SJSA1 (cell line): ENCODE results near the gene XDH. TPM values are rescaled to one million over a fixed set of nuclear protein-coding genes. Genes with fewer than 3 reads are reported as not detected.

Source experiments
- DNase-seq, 2 experiments: peaks; one replicate each; pipeline ENCODE4 v3.0.0-alpha.2; 2015 to 2020; ENCODE audit warnings: low spot score in 2 of 2, low read depth in 1 of 2
- H3K27ac ChIP-seq: fragments of 250-450 bp; sonication (Bioruptor Pico); 2 replicates; pipeline ENCODE4 v1.5.1; 2020; ENCODE audit warnings: mild to moderate bottlenecking, moderate library complexity
- H3K27me3 ChIP-seq: fragments of 250-450 bp; sonication (Bioruptor Pico); replicated peaks from 2 replicates; pipeline ENCODE4 v1.5.1; 2020; ENCODE audit warnings: mild to moderate bottlenecking, moderate library complexity
- H3K36me3 ChIP-seq: fragments of 250-450 bp; sonication (Bioruptor Pico); 2 replicates; pipeline ENCODE4 v1.5.1; 2020; ENCODE audit warnings: mild to moderate bottlenecking
- H3K4me1 ChIP-seq: fragments of 250-450 bp; sonication (Bioruptor Pico); replicated peaks from 2 replicates; pipeline ENCODE4 v1.6.1; 2021; ENCODE audit warnings: mild to moderate bottlenecking
- H3K4me3 ChIP-seq: fragments of 250-450 bp; sonication (Bioruptor Pico); 2 replicates; pipeline ENCODE4 v1.5.1; 2020; ENCODE audit warnings: mild to moderate bottlenecking
- H3K9me3 ChIP-seq: fragments of 250-450 bp; sonication (Bioruptor Pico); replicated peaks from 2 replicates; pipeline ENCODE4 v1.5.1; 2020; ENCODE audit warnings: mild to moderate bottlenecking
- total RNA-seq: library from RNA; depleted of rRNA; stranded (reverse); fragments of >200 nt; shearing (Covaris generic); gene quantifications from 2 replicates; pipeline ENCODE4 v1.2.3, GENCODE V29; 2014; rRNA removed

Gene XDH
- total RNA-seq, 1 experiment from 2014 or later: 0.05 TPM

- no peak for DNase-seq
- peaks cover 59% of the 10 kb centered on the region for H3K4me1 ChIP-seq
- no peak overlapping the region for H3K4me3 ChIP-seq
These were observed 120.3 kb downstream of the XDH start for GRCh38 chr2:31294196-31294595.

GRCh38 chr2:31287654-31288053, 126.9 kb downstream of the XDH start:
- peak overlapping the region; percentile 90 for H3K27ac ChIP-seq
- no peak overlapping the region for H3K4me3 ChIP-seq
- DNase-seq: peak; percentile 81 to 87
- peaks cover 52% of the 10 kb centered on the region for H3K4me1 ChIP-seq
- H3K9me3 ChIP-seq: no peaks in the 10 kb centered on the region
- no peaks in the 10 kb centered on the region for H3K36me3 ChIP-seq
- H3K27me3 ChIP-seq: no peaks in the 10 kb centered on the region

More at GRCh38 chr2:31294196-31294595, 120.3 kb downstream of the XDH start:
- H3K27ac ChIP-seq: peak overlapping the region; percentile 1; the same call in 1 of the 2 replicates
- no peaks in the 10 kb centered on the region for H3K9me3 ChIP-seq
- no peaks in the 10 kb centered on the region for H3K36me3 ChIP-seq
- no peaks in the 10 kb centered on the region for H3K27me3 ChIP-seq

GRCh38 chr2:31286961-31287550, 127.5 kb downstream of the XDH start:
- Histone ChIP-seq H3K4me1 (peaks cover 57% of the 10 kb centered on the region), H3K9me3 (no peaks in the 10 kb centered on the region), H3K4me3 (no peak overlapping the region), H3K27me3 (no peaks in the 10 kb centered on the region), H3K27ac (peak overlapping the region; percentile 90), H3K36me3 (no peaks in the 10 kb centered on the region)
- peak; percentile 82 to 94 for DNase-seq

- peak in 1 of 2 experiments; percentile 33 for DNase-seq
- no peak overlapping the region for H3K4me3 ChIP-seq
- H3K4me1 ChIP-seq: peaks cover 55% of the 10 kb centered on the region
- H3K36me3 ChIP-seq: no peaks in the 10 kb centered on the region
- H3K27me3 ChIP-seq: no peaks in the 10 kb centered on the region
- H3K27ac ChIP-seq: peak overlapping the region; percentile 90
- H3K9me3 ChIP-seq: no peaks in the 10 kb centered on the region
These were observed 128.3 kb downstream of the XDH start for GRCh38 chr2:31286230-31286629.

Other genes starting within 250 kb of the XDH start
- 0.41 TPM in 1 of 2 replicates, not detected in the other for gene CAPN14, start 197.2 kb downstream of the XDH start, total RNA-seq
- 3.0 and 8.1 TPM in 2 replicates for gene EHD3, start 180.6 kb downstream of the XDH start, total RNA-seq
- not detected in 2 replicates for gene SRD5A2, start 166.2 kb upstream of the XDH start, total RNA-seq